Hepatocyte (in vitro differentiated cells): ENCODE measurements around the gene LIMS2.

Experiments
- EZH2 ChIP-seq: fragments of 200-600 bp; sonication (generic); IDR thresholded peaks from 2 replicates; pipeline ENCODE4 v1.6.1; 2016; ENCODE audit warnings: antibody characterized with exemption, mild to moderate bottlenecking, borderline replicate concordance
- EZH2phosphoT487 ChIP-seq: fragments of 200-600 bp; sonication (generic); IDR thresholded peaks from one replicate; pipeline ENCODE4 v1.6.1; 2018; ENCODE audit warnings: antibody characterized with exemption, mild to moderate bottlenecking, low read depth, moderate library complexity; ENCODE audit not compliant: unreplicated experiment, severe bottlenecking
- TF ChIP-seq, protein P1 (sequence below): fragments of 200-600 bp; sonication (generic); IDR thresholded peaks from 2 replicates; pipeline ENCODE4 v1.5.1; 2016; ENCODE audit warnings: antibody characterized with exemption, mild to moderate bottlenecking; ENCODE audit not compliant: poor library complexity

DNA sequence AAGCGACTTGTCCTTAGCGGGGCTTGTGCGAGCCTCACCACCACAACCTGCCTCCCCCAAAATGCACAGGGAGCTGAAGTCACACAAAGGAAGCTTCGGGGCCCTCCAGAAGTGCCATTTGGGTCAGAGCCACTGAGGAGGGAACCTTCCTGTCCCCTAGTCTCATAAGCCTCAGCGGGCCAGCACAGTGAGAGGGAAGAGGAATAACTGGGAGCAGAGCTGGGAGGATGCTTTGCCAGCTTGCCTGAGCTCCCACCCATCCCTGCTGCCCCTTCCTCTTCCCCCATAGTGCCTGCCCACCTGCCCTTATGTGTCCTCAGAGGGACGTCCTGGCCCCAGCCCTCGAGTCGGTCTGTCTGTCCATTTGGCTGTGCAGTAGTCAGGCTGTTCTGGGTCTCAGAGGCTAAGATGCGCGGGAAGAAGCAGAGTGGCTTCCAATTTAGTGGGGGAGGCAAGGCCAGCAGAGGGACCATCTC lies 81.2 kb downstream of the LIMS2 start:
- TF ChIP-seq, protein P1, sequence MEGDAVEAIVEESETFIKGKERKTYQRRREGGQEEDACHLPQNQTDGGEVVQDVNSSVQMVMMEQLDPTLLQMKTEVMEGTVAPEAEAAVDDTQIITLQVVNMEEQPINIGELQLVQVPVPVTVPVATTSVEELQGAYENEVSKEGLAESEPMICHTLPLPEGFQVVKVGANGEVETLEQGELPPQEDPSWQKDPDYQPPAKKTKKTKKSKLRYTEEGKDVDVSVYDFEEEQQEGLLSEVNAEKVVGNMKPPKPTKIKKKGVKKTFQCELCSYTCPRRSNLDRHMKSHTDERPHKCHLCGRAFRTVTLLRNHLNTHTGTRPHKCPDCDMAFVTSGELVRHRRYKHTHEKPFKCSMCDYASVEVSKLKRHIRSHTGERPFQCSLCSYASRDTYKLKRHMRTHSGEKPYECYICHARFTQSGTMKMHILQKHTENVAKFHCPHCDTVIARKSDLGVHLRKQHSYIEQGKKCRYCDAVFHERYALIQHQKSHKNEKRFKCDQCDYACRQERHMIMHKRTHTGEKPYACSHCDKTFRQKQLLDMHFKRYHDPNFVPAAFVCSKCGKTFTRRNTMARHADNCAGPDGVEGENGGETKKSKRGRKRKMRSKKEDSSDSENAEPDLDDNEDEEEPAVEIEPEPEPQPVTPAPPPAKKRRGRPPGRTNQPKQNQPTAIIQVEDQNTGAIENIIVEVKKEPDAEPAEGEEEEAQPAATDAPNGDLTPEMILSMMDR, result no peak
- TF ChIP-seq EZH2 (no peak), EZH2phosphoT487 (no peak)
